MCF 10A (cell line): ENCODE data around the gene DUSP15. TPM values are rescaled to one million over a fixed set of nuclear protein-coding genes. Genes with fewer than 3 reads are reported as not detected.

Experiments
- BruUV-seq: library from RNA; stranded (reverse); fragments of 400-500 nt; replicated peaks from 2 replicates; lab custom pipeline; 2021; lab: Mats Ljungman, UMichigan
- CTCF ChIA-PET: fragments of 300-600 bp; sonication (Branson Sonifier 250); formaldehyde crosslinking; extraction: SDS; loops from one replicate; lab custom pipeline; 2021; ENCODE audit warnings: antibody characterized with exemption, inconsistent platforms; lab: Yijun Ruan, JAX
- POLR2A ChIA-PET: fragments of 300-600, 350-650 bp; sonication (Branson Sonifier 250); formaldehyde crosslinking; extraction: SDS; loops from one replicate; lab custom pipeline; 2020; ENCODE audit warnings: antibody characterized with exemption, inconsistent platforms; lab: Yijun Ruan, JAX
- DNase-seq: peaks from one replicate; pipeline ENCODE4 v3.0.0-alpha.2; 2018; ENCODE audit not compliant: unreplicated experiment
- H3K27ac Mint-ChIP-seq: one replicate; pipeline ENCODE4 v1.8.0; 2022; ENCODE audit warnings: mild to moderate bottlenecking, low read depth, mixed read lengths; ENCODE audit not compliant: unreplicated experiment
- H3K27me3 Mint-ChIP-seq: one replicate; pipeline ENCODE4 v1.8.0; 2022; ENCODE audit warnings: mixed read lengths; ENCODE audit not compliant: insufficient read depth, unreplicated experiment
- H3K36me3 Mint-ChIP-seq: one replicate; pipeline ENCODE4 v1.8.0; 2022; ENCODE audit warnings: mild to moderate bottlenecking, moderate library complexity, mixed read lengths; ENCODE audit not compliant: insufficient read depth, unreplicated experiment
- H3K4me1 Mint-ChIP-seq: one replicate; pipeline ENCODE4 v1.8.0; 2022; ENCODE audit warnings: mixed read lengths; ENCODE audit not compliant: insufficient read depth, unreplicated experiment
- H3K4me3 Mint-ChIP-seq: one replicate; pipeline ENCODE4 v1.8.0; 2022; ENCODE audit warnings: mild to moderate bottlenecking, moderate library complexity, mixed read lengths; ENCODE audit not compliant: unreplicated experiment
- H3K9me3 Mint-ChIP-seq: one replicate; pipeline ENCODE4 v1.8.0; 2022; ENCODE audit warnings: mixed read lengths; ENCODE audit not compliant: unreplicated experiment
- intact Hi-C: fragments of 100-400 bp; cut with micrococcal nuclease; formaldehyde crosslinking; loops from 2 replicates; pipeline ENCODE4 v1.14.1; 2022
- total RNA-seq: library from RNA; stranded (reverse); gene quantifications from 2 replicates; pipeline ENCODE4 v1.2.3, GENCODE V29; 2022
- TF ChIP-seq, protein P1 (sequence below): fragments of 200-600 bp; IDR thresholded peaks from one replicate; pipeline ENCODE4 v1.8.0; 2022; ENCODE audit warnings: antibody characterized with exemption, mild to moderate bottlenecking; ENCODE audit not compliant: unreplicated experiment

DUSP15 gene
- total RNA-seq, 1 experiment from 2014 or later = not detected

DNA sequence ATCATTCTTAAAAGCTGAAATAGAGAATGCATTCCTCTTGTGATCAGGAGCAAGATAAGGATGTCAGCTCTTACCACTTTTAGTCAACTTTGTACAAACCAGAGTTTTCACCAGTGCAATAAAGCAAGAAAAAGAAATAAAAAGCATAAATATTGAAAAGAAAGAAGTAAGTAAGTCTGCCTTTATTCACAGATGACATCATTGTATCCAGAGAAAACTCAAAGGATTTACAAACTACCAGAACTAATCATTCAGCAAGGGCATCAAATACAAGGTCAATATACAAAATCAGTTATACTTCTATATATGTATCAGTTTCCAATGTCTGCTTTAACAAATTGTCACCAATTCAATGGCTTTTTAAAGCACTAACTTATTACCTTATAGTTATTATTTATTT lies 13.5 kb upstream of the DUSP15 start:
- ChIA-PET POLR2A (interaction anchor here (0.7 kb wide), 1 partner anchor 66 kb away, joined by 4 read pairs; no protein-coding TSS in a partner anchor), CTCF (interaction anchor here (0.7 kb wide), 2 partner anchors 37 to 46 kb away, joined by 3 to 5 read pairs; no protein-coding TSS in a partner anchor)
- no peak overlapping the region for H3K4me3 Mint-ChIP-seq
- intact Hi-C loops = no loop called here
- TF ChIP-seq, protein P1, sequence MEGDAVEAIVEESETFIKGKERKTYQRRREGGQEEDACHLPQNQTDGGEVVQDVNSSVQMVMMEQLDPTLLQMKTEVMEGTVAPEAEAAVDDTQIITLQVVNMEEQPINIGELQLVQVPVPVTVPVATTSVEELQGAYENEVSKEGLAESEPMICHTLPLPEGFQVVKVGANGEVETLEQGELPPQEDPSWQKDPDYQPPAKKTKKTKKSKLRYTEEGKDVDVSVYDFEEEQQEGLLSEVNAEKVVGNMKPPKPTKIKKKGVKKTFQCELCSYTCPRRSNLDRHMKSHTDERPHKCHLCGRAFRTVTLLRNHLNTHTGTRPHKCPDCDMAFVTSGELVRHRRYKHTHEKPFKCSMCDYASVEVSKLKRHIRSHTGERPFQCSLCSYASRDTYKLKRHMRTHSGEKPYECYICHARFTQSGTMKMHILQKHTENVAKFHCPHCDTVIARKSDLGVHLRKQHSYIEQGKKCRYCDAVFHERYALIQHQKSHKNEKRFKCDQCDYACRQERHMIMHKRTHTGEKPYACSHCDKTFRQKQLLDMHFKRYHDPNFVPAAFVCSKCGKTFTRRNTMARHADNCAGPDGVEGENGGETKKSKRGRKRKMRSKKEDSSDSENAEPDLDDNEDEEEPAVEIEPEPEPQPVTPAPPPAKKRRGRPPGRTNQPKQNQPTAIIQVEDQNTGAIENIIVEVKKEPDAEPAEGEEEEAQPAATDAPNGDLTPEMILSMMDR = no peak
- no peak for DNase-seq
- H3K27ac Mint-ChIP-seq = no peak overlapping the region
- H3K4me1 Mint-ChIP-seq = no peaks in the 10 kb centered on the region
- H3K27me3 Mint-ChIP-seq = peaks cover 41% of the 10 kb centered on the region
- H3K9me3 Mint-ChIP-seq = no peaks in the 10 kb centered on the region
- BruUV-seq = no TSS peak
- H3K36me3 Mint-ChIP-seq = no peaks in the 10 kb centered on the region

GRCh38 chr20:31881945-31882344 lies 11.6 kb upstream of the DUSP15 start:
- CTCF ChIA-PET = interaction anchor here (1.2 to 6.2 kb wide), 3 partner anchors 28 to 70 kb away, joined by 5 to 63 read pairs (median 8); partner anchors contain the start of gene PDRG1

DNA sequence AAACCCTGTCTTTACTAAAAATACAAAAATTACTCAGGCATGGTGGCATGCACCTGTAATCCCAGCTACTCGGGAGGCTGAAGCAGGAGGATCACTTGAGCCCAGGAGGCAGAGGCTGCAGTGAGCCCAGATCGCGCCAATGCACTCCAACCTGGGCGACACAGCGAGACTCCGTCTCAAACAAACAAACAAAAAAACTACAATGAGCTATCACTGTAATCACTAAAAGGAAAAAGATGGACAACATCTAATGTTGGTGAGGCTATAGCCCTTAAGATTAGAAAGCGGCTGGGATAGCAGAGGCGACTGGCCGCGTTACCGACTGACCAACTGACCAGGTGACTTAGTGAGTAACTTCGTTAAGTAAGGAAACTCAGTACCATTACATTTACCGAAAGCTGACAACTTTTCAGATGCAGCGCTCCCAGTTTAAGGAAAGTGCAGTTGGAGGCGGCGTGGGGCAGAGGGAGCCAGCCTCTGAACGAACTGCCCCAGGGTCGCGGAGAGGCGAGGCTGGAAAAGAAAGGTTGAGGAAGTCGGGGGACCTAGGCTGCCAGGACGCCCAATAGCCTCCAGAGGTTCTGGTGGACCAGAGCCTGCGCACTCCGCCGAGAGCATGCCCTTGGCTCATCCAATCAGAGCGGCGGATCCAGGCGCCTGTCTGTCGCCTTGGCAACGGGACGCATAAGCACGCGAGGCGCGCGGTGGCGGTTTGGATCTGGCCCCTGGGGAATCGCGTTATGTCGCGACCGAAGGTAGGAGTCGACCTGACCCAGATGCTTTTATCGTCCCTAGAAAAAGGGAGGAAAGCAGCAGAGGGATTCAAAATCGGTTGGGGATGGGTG lies 9.0 kb upstream of the DUSP15 start:
- BruUV-seq = TSS peak; percentile 40

More at GRCh38 chr20:31881945-31882344, 11.6 kb upstream of the DUSP15 start:
- H3K4me1 Mint-ChIP-seq = no peaks in the 10 kb centered on the region
- intact Hi-C loops = no loop called here
- no peak overlapping the region for H3K27ac Mint-ChIP-seq
- H3K9me3 Mint-ChIP-seq = no peaks in the 10 kb centered on the region
- TF ChIP-seq, protein P1 = no peak
- no peaks in the 10 kb centered on the region for H3K36me3 Mint-ChIP-seq
- H3K4me3 Mint-ChIP-seq = no peak overlapping the region
- H3K27me3 Mint-ChIP-seq = peaks cover 24% of the 10 kb centered on the region
- no peak for DNase-seq
- POLR2A ChIA-PET = no interaction called here
- BruUV-seq = no TSS peak

More for the DNA sequence above, 9.0 kb upstream of the DUSP15 start:
- Mint-ChIP-seq H3K4me3 (peak overlapping the region; percentile 98), H3K27ac (peak overlapping the region; percentile 98), H3K4me1 (no peaks in the 10 kb centered on the region), H3K27me3 (peaks cover 12% of the 10 kb centered on the region), H3K36me3 (no peaks in the 10 kb centered on the region), H3K9me3 (no peaks in the 10 kb centered on the region)
- ChIA-PET CTCF (interaction anchor here (0.6 to 6.2 kb wide), 8 partner anchors 14 to 188 kb away, joined by 3 to 63 read pairs (median 5); partner anchors contain the start of gene PDRG1), POLR2A (interaction anchor here (0.6 to 3.0 kb wide), 5 partner anchors 16 to 850 kb away, joined by 3 to 17 read pairs (median 4); partner anchors contain the start of gene PDRG1)
- intact Hi-C loops = no loop called here
- DNase-seq = peak; percentile 92
- TF ChIP-seq, protein P1 = no peak
